GM21529 (cell line): ENCODE data around the gene SOX5.
"Not testable (repeated sequence)": the region's sequence is repeated elsewhere in the genome, so short reads cannot be mapped to it uniquely, and the experiment has no call there.

Experiments used
- ATAC-seq: cut with Tn5 transposase; IDR thresholded peaks from one replicate; pipeline ENCODE4 v1.9.1; 2021; ENCODE audit not compliant: unreplicated experiment

Gene SOX5

GRCh38 chr12:23760495-23760894, 189.0 kb downstream of the SOX5 start:
- ATAC-seq = no peak

GRCh38 chr12:23758608-23759007, 190.9 kb downstream of the SOX5 start:
- no peak for ATAC-seq

GRCh38 chr12:23757541-23757962, 191.9 kb downstream of the SOX5 start:
- ATAC-seq = no peak

- ATAC-seq = no peak
Measured at GRCh38 chr12:23756416-23756815, 193.1 kb downstream of the SOX5 start.

GRCh38 chr12:23753628-23754365, 195.7 kb downstream of the SOX5 start:
- no peak for ATAC-seq

- no peak for ATAC-seq
Measured at GRCh38 chr12:23752245-23752644, 197.2 kb downstream of the SOX5 start.

GRCh38 chr12:23751641-23752040, 197.8 kb downstream of the SOX5 start:
- no peak for ATAC-seq

GRCh38 chr12:23750923-23751322, 198.5 kb downstream of the SOX5 start:
- no peak for ATAC-seq

- no peak for ATAC-seq
Measured at GRCh38 chr12:23744696-23745095, 204.8 kb downstream of the SOX5 start.

- no peak for ATAC-seq
Measured at GRCh38 chr12:23742574-23742973, 206.9 kb downstream of the SOX5 start.

GRCh38 chr12:23731493-23731892, 218.0 kb downstream of the SOX5 start:
- ATAC-seq = no peak

GRCh38 chr12:23731035-23731434, 218.4 kb downstream of the SOX5 start:
- ATAC-seq = no peak

GRCh38 chr12:23729359-23729758, 220.1 kb downstream of the SOX5 start:
- ATAC-seq = no peak

- no peak for ATAC-seq
Measured at GRCh38 chr12:23726646-23727045, 222.8 kb downstream of the SOX5 start.

- no peak for ATAC-seq
Measured at GRCh38 chr12:23722655-23723054, 226.8 kb downstream of the SOX5 start.

- ATAC-seq = no peak
Measured at GRCh38 chr12:23721268-23721667, 228.2 kb downstream of the SOX5 start.

GRCh38 chr12:23719493-23719892, 230.0 kb downstream of the SOX5 start:
- no peak for ATAC-seq

GRCh38 chr12:23710361-23710760, 239.1 kb downstream of the SOX5 start:
- ATAC-seq = not testable (repeated sequence)

- ATAC-seq = no peak
Measured at GRCh38 chr12:23708185-23708837, 241.2 kb downstream of the SOX5 start.

- no peak for ATAC-seq
Measured at GRCh38 chr12:23707270-23707669, 242.2 kb downstream of the SOX5 start.

GRCh38 chr12:23704992-23705943, 244.2 kb downstream of the SOX5 start:
- no peak for ATAC-seq
